KG1 (cell line): Measurements from ENCODE around the gene IRF2BP2.

Experiments
- DNase-seq: peaks from one replicate; lab custom pipeline; 2025; lab: John Stamatoyannopoulos, UW

The IRF2BP2 gene

DNA sequence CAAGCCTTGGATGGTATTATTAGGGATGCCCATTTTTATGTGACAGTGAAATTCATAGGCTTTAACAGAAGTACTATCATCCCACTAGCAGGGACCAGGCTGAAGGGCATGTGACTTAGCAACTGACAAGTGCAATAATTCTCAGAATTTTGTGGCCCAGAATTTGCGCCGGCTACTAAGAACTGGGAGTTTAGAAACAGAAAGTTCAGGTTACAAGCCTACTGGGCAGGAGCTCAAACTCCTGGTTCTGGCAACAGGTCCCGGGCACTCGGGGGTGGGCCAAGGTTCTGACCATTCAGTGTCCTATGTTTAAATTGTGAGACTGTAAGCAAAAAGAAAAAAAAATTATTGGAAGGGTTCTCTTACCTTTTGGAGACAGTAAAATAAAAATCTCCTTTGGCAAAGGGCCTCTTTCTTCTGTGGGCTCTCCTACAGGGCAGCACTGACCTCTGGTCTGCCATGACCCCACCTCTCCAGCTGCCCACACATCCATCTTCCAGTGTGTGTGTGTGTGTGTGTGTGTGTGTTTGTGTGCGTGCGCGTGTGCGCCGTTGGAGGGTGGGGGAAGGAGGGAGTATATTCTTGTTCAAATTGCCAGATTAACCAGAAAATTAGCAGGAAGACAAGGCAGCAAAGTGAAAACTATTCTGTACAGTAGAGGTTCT is 26.1 kb downstream of the IRF2BP2 start:
- DNase-seq = no peak

DNA sequence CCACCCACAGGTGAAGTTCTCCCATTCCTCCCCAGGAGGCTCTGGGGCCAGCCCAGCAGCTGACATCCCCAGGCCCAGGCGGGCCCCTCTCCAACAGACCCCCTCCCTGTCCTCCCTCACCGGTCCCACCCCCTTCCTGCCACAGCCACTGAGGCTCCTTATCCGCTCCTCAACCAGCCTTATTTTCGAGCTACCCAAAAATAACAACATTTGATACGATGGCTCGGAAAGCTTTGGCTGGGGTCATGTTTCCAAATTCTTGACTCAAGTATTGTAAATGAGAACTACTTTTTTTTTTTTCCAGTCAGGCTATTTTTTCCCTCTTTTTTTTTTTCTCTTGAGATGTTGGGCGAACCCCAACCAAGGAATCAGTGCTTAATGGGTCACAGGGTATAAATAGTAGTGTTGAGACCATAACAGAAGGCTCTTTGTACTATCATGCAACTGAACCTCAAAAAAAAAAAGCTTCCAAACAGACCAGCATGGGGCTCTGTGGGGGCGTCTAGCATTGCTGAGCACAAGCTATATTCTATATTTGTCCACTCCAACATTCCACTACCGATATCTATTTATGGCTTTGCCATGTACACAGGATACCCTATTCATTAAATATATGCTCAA is 27.2 kb downstream of the IRF2BP2 start:
- no peak for DNase-seq

GRCh38 chr1:234582186-234582585 is 27.8 kb downstream of the IRF2BP2 start:
- no peak for DNase-seq

GRCh38 chr1:234581063-234581714 is 28.8 kb downstream of the IRF2BP2 start:
- no peak for DNase-seq

DNA sequence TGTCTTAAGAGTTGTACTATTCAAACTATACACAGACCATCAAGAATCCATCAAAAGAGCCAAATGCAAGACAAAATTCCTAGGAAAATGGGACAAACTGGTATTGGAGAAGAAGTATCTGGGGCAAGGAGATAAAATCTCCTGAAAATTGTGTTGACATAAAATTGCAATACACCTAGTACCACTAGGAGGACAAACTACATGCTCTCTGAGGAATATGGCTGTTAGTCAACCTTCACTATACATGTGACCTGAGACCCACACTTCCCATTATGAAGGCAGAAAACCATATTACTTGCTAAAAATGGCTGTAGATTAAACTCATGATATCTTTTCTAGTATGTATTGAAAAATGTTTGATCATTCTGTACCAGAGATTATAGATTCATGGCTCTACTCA is 30.0 kb downstream of the IRF2BP2 start:
- no peak for DNase-seq

DNA sequence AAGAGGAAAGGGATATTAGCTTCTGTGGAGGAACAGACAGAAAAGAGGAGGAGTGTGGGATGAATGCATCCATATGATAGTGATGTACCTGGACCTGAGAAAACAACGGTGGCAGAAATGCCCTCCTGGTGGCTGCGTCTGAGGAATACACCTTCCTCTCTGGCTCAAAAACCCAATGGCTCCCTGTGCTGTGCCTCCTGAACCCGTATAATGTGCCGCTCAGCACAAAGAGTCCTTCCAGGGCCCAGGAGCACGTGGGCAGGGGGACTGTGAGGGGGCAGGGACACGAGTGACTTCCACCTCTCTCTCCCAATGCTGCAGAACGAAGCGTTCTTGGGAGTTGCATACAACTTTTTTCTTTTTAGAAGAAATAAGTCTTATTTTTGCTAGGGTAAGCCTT is 31.2 kb downstream of the IRF2BP2 start:
- no peak for DNase-seq

DNA sequence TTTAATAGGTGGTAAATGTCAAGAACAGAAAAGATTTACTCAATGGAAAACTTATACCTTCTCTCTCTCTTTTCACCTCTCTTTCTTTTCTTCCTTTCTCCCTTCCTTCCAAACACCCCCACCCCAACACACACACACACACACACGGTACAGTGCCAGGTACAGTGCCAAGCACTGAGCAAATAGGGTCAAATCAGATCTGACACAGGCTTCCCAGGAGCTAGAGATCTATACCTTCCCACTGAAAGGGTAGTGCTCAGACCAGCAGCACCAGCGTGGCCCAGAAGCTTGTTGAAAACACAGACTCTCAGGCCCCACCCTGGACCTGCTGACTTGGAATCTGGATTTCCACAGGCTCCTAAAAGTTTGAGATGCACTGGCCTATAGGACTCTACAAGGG is 31.9 kb downstream of the IRF2BP2 start:
- DNase-seq = no peak

- DNase-seq = no peak
Measured at GRCh38 chr1:234573711-234574299, 36.2 kb downstream of the IRF2BP2 start.

DNA sequence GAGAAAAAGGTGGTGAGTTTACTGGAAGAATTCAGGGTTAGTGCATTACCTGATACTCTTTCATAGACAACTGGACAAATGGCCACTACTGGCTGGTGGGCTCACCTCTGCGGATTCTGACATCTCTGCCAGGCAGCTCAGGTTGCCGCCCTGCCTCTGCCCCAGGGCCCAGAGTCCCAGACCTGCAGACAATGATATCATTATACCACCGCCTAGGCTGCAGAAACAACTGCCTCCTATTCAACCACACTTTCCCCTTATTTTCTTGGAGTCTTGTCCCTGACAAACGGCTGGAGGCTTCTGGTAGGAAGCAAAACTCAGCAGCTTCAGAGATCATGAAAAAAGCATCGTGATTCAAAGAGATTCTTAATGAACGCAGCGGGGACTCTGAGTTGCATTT is 37.0 kb downstream of the IRF2BP2 start:
- DNase-seq = no peak

DNA sequence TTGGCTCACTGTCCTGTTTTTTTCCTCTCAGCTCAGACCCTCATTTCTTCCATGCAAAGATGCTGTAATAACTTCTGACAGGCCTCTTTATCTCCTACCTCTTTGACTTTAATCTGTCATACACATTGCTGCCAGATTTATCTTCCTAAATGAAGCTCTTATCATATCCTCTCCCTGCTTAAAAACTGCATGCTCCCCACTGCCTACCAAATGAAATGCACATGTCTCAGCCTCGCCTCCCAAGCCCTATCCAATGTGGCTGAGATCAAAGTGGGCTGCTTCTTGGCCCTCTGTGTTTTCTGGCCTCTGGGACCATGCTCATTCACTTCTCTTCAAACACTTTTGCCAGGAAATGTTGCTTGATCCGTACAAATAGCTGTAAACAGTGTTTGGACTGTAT is 38.3 kb downstream of the IRF2BP2 start:
- no peak for DNase-seq

DNA sequence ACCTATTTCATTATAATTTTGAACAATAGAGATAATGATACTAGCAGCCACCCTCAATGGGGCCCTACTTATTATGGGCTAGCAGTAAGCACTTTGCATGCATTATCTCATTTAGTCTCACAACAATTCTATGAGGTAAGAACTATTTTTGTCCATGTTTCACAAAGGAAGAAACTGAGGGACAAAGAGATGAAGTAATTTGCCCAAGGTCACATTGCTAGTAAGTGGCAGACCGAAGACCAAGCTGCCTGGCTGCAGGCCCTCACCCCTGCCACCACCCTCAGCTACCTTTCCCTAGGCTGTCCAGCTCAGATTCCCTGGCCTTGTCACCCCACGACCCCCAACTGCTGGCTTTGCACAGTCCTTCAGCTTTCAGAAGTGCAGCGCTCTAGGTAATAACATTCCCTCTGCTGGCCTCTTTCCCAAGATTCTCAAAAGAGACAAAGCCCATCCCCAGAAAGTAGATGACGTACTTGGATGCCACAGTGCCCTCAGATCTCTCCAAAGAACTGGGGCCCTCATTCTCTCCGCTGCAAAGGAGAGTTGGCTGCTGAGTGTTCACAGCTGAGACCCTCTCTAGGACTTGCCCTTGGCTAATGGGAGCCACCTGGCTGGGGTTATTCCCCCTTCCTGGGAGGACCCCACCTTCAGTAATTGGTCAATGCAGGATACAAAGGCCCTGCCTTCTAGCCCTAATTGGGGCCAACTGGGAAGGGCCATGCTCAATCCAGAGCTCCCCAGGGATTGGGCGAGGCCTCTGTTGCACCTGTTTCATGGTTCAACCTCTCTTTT is 39.5 kb downstream of the IRF2BP2 start:
- DNase-seq = no peak

- DNase-seq = no peak
Measured at GRCh38 chr1:234568345-234568744, 41.6 kb downstream of the IRF2BP2 start.

DNA sequence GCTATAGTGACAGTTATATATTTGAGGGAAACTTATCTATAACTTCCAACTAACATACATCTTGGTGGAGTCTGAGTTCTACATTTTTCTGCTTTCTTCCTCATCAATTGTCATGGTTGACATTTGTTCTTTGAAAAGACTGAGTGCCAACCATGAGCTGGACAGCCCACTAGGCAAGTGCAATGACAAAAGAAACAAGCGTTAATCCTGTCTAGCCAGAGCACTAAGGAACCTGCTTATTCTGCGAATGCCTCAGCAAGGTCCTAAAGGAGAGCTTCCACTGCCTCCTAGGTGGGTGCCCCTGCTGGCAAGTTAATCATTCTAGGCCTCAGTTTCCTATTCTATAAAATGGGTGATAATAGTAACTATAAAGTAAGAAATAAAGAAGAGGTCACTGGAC is 44.8 kb downstream of the IRF2BP2 start:
- DNase-seq = no peak

DNA sequence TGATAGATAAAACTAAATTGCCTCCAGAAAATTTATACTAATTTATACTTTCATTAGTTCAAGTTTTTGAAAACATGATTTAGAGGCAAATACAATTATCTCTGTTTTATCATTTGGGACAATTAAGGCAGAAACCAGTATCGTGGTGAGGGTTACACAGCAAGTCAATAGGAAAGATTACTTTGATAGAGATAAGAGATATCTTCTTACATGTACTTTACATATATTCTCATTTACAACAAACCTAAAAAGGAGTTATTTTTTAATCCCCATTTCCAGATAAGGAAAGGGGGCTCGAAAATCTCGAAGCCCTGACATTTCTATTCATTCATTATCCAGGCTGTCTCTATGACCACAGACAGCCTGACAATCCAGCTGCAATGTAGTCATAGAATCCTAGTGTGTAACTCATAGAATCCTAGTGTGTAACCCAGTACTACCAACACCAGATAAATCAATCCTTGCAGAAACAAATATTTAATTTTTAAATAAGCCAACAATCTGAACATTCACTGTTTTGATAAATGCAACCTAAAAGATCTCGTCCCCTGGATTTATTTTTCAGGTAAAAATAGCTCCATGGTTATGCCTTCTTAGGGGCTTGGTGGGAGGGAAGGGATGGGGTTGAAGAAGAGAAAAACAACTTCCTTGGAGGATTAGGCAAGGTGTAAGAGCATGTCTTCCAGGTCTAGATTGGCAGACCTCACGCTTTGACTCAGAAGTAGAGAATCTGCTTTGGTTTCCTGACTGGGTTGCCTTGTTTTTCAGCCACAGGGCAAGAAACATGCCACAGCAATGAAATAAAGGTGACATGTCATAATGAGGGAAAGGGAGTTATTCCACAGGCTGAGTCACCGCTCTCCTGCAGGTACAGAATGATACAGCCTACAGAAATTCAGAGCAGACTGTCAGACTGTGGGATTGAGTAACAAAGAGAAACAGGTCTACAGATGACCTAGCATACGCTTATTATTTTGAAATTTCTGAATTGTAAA is 45.6 kb downstream of the IRF2BP2 start:
- DNase-seq = no peak

- DNase-seq = no peak
Measured at GRCh38 chr1:234562334-234562733, 47.6 kb downstream of the IRF2BP2 start.

GRCh38 chr1:234561319-234561718 is 48.7 kb downstream of the IRF2BP2 start:
- DNase-seq = no peak

DNA sequence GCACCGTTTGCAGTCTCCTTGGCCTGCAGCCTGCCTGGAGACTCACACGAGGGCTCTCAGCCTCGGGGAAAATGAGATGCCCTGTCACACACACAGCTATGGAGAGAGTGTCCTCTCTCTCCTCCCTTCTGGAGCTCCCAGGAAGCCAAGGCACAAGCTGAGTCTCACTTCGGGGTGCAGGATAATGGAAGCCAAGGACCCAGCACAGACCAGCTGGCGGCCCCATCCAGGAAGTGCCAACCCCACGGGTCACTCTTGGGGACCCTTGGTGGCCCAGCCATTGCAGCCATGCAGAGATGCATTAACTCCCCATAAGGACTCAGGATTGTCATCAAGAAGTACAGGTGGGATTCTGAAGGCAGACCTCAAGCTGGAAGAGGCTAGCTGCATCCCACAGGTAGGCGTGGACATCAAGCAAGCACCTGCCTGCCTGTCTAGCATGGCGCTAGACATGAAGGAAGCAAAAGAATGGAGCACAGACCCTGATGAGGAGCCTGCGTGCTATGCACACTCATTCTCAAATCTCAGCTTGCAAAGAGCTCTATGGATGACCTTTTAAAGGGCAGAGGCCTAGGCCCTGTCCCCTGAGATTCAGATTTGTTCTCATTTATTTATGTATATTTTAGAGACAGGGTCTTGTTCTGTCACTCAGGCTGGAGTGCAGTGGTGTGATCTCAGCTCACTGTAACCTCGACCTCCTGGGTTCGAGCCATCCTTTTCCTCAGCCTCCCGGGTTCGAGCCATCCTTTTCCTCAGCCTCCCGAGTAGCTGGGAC is 49.9 kb downstream of the IRF2BP2 start:
- DNase-seq = no peak

GRCh38 chr1:234559152-234559901 is 50.7 kb downstream of the IRF2BP2 start:
- DNase-seq = no peak

GRCh38 chr1:234558330-234558836 is 51.6 kb downstream of the IRF2BP2 start:
- DNase-seq = no peak
